Lower lobe of right lung (tissue), 2 donors: ENCODE data around the gene NSF. TPM values are rescaled to one million over a fixed set of nuclear protein-coding genes. Genes with fewer than 3 reads are reported as not detected.

ENCODE experiments used
- ATAC-seq, 2 donors: fragments of 200-7000 bp; cut with Tn5 transposase; one replicate each; pipeline ENCODE4 v1.9.1; 2020 to 2022; ENCODE audit warnings: mild to moderate bottlenecking in 2 of 2, moderate library complexity in 2 of 2
- DNase-seq: peaks from one replicate; pipeline ENCODE4 v3.0.0-alpha.2; 2020
- H3K27ac ChIP-seq: fragments of 200-600 bp; one replicate; pipeline ENCODE4 v1.8.0; 2022
- H3K27me3 ChIP-seq: fragments of 200-600 bp; one replicate; pipeline ENCODE4 v1.8.0; 2022; ENCODE audit warnings: low read depth
- H3K36me3 ChIP-seq: fragments of 200-600 bp; one replicate; pipeline ENCODE4 v1.8.0; 2022; ENCODE audit warnings: mild to moderate bottlenecking
- H3K4me1 ChIP-seq: fragments of 200-600 bp; one replicate; pipeline ENCODE4 v1.8.0; 2022
- H3K4me3 ChIP-seq: fragments of 200-600 bp; one replicate; pipeline ENCODE4 v1.8.0; 2022; ENCODE audit warnings: mild to moderate bottlenecking
- H3K9me3 ChIP-seq: fragments of 200-600 bp; one replicate; pipeline ENCODE4 v1.8.0; 2022
- CTCF ChIP-seq: fragments of 200-600 bp; IDR thresholded peaks from one replicate; pipeline ENCODE4 v1.8.0; 2022; ENCODE audit warnings: antibody characterized with exemption, mild to moderate bottlenecking
- intact Hi-C: fragments of 100-400 bp; cut with DNase I; formaldehyde crosslinking; loops from one replicate; pipeline ENCODE4 v1.11.0; 2022
- total RNA-seq: library from RNA; stranded (reverse); fragmentation: NEBNext Ultra II Directional; extraction: Animal tissue kit (Norgen Biotek cat#: 25700); gene quantifications from one replicate; pipeline ENCODE4 v1.2.1, GENCODE V29; 2021
- donor health status: DM: no; HTN: yes; CAD: no; lungs with severe emphysema.

Gene NSF
- total RNA-seq, 1 donor from 2014 or later, result 52.7 TPM

- no peak overlapping the region for H3K27ac ChIP-seq
- no peaks in the 10 kb centered on the region for H3K27me3 ChIP-seq
- intact Hi-C loops, result no loop called here
- no peak for TF ChIP-seq CTCF
- ATAC-seq (no peak), DNase-seq (no peak)
- H3K4me1 ChIP-seq, result no peaks in the 10 kb centered on the region
- H3K36me3 ChIP-seq, result peaks cover 36% of the 10 kb centered on the region
- no peaks in the 10 kb centered on the region for H3K9me3 ChIP-seq
- no peak overlapping the region for H3K4me3 ChIP-seq
Measured at GRCh38 chr17:46727572-46728348, 137.3 kb downstream of the NSF start.

DNA sequence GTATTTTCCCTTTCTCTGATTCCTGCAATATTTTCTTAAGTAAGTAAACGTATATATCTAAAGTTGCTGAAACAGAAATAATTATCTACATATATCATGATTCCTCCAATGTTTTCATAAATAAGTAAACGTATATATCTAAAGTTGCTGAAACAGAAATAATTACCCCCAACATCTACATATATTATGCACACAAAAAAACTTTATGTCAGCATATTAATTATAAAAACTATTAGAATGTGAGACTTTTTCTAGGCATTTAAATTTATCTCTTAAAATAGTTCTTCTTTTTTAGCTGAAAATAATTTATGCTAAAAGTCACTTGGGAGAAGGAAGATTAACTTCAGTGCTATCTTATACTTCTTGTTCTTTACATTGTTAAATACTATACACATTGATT is 139.6 kb downstream of the NSF start:
- Histone ChIP-seq H3K27me3 (no peaks in the 10 kb centered on the region), H3K36me3 (peaks cover 44% of the 10 kb centered on the region), H3K27ac (no peak overlapping the region), H3K4me1 (no peaks in the 10 kb centered on the region), H3K9me3 (no peaks in the 10 kb centered on the region), H3K4me3 (no peak overlapping the region)
- no peak for ATAC-seq
- DNase-seq, result no peak
- intact Hi-C loops, result no loop called here
- no peak for TF ChIP-seq CTCF

- Histone ChIP-seq H3K4me3 (no peak overlapping the region), H3K36me3 (peaks cover 44% of the 10 kb centered on the region), H3K27me3 (no peaks in the 10 kb centered on the region), H3K9me3 (no peaks in the 10 kb centered on the region), H3K27ac (no peak overlapping the region), H3K4me1 (no peaks in the 10 kb centered on the region)
- DNase-seq (no peak), ATAC-seq (no peak)
- no peak for TF ChIP-seq CTCF
- intact Hi-C loops, result no loop called here
Measured at GRCh38 chr17:46730679-46731078, 140.2 kb downstream of the NSF start.

DNA sequence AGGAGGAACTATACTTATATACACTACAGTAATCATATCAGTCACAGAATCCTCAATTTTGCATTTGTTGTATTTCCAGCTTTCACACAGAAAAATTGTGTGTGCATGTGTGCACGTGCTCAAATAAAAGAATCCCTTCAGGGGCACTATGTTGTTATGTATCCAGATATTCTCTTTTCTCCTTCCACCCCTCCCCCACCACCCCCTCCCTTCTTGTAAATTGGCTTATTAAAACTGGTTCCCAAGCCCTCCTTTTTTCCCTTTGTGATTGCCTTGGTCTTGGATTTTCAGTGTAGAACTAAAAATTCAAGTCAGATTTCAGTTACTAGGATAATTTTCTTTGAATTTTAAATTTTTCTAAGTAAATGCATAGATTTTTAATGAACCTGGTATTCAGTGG is 141.7 kb downstream of the NSF start:
- H3K9me3 ChIP-seq, result no peaks in the 10 kb centered on the region
- intact Hi-C loops, result no loop called here
- no peak overlapping the region for H3K27ac ChIP-seq
- H3K36me3 ChIP-seq, result peaks cover 33% of the 10 kb centered on the region
- H3K4me1 ChIP-seq, result no peaks in the 10 kb centered on the region
- no peaks in the 10 kb centered on the region for H3K27me3 ChIP-seq
- DNase-seq (no peak), ATAC-seq (no peak)
- TF ChIP-seq CTCF, result no peak
- no peak overlapping the region for H3K4me3 ChIP-seq

- no peak for DNase-seq
- ATAC-seq, result no peak
- no peaks in the 10 kb centered on the region for H3K27me3 ChIP-seq
- no peak for TF ChIP-seq CTCF
- H3K36me3 ChIP-seq, result peaks cover 26% of the 10 kb centered on the region
- H3K27ac ChIP-seq, result no peak overlapping the region
- no peaks in the 10 kb centered on the region for H3K4me1 ChIP-seq
- H3K9me3 ChIP-seq, result no peaks in the 10 kb centered on the region
- intact Hi-C loops, result no loop called here
- no peak overlapping the region for H3K4me3 ChIP-seq
Measured at GRCh38 chr17:46732754-46733398, 142.4 kb downstream of the NSF start.
